ENCODE measurements around the gene PEDS1. TPM values are rescaled to one million over a fixed set of nuclear protein-coding genes. Genes with fewer than 3 reads are reported as not detected.

Gene PEDS1
- total and polyA plus RNA-seq, 2 of the 13 experiments (the other 11 are each of a cell fraction or from before 2014, with no cell fraction given) = 30.5 to 93.9 TPM

GRCh38 chr20:50153500-50154377 lies at the start of gene PEDS1 (continued):
- TF ChIP-seq E2F1 (CRISPR knock-in tag; IDR thresholded peaks at IDR 0.05) (no peak; the same call in 1 of the 2 replicates), ZNF234 (CRISPR knock-in tag; conservative IDR thresholded peaks at IDR 0.05) (peak; percentile 96), HNRNPLL (IDR thresholded peaks at IDR 0.05; ENCODE audit: low read depth, low read length, poor library complexity, severe bottlenecking) (peak; percentile 70), DRAP1 (CRISPR knock-in tag; IDR thresholded peaks at IDR 0.05) (peak; percentile 66), PATZ1 (CRISPR knock-in tag; IDR thresholded peaks at IDR 0.05) (peak; percentile 27), RNF2 (conservative IDR thresholded peaks at IDR 0.05; ENCODE audit: low read depth) (peak; percentile 99), CBX1 (IDR thresholded peaks at IDR 0.05; ENCODE audit: low read depth) (peak; percentile 78), ZKSCAN1 (IDR thresholded peaks at IDR 0.05; ENCODE audit: low read length) (peak; percentile 97), ZNF143 (CRISPR knock-in tag; IDR thresholded peaks at IDR 0.05) (no peak), KDM6A (CRISPR knock-in tag; IDR thresholded peaks at IDR 0.05; ENCODE audit: low read depth) (0 out of 2 replicates have a peak, but pooled peaks have one; percentile 37), ZNF776 (CRISPR knock-in tag; IDR thresholded peaks at IDR 0.05) (peak; percentile 97; the same call in 1 of the 2 replicates), PRDM4 (CRISPR knock-in tag; IDR thresholded peaks at IDR 0.05; ENCODE audit: borderline replicate concordance) (peak; percentile 94; the same call in 1 of the 2 replicates), ZNF17 (CRISPR knock-in tag; IDR thresholded peaks at IDR 0.05) (no peak), GABPA (IDR thresholded peaks at IDR 0.05; ENCODE audit: low read depth, low read length) (no peak), GABPA (CRISPR knock-in tag; IDR thresholded peaks at IDR 0.05; ENCODE audit: low read depth) (no peak), NBN (conservative IDR thresholded peaks at IDR 0.05) (no peak), PCBP1 (IDR thresholded peaks at IDR 0.05; ENCODE audit: borderline replicate concordance, low read depth, low read length) (no peak), TFDP2 (CRISPR knock-in tag; IDR thresholded peaks at IDR 0.05) (peak; percentile 95), NONO (IDR thresholded peaks at IDR 0.05) (no peak), NONO (CRISPR knock-in tag; conservative IDR thresholded peaks at IDR 0.05) (peak; percentile 91), ZNF292 (CRISPR knock-in tag; IDR thresholded peaks at IDR 0.05; ENCODE audit: borderline replicate concordance, low read depth) (peak; percentile 86; the same call in 1 of the 2 replicates), REXO4 (CRISPR knock-in tag; IDR thresholded peaks at IDR 0.05; ENCODE audit: borderline replicate concordance) (peak; percentile 94), ZNF274 (CRISPR knock-in tag; IDR thresholded peaks at IDR 0.05) (peak; percentile 88)

Data from HepG2 (cell line).